Endometrium (tissue), 2 donors: Measurements from ENCODE around the gene CES2.

Source experiments
- FAIRE-seq: peaks from 2 replicates; lab custom pipeline; 2012; peaks lifted over from hg19 to GRCh38; lab: Jason Lieb, UNC
- donor health status: control.
- donor health status: control.

CES2 gene

DNA sequence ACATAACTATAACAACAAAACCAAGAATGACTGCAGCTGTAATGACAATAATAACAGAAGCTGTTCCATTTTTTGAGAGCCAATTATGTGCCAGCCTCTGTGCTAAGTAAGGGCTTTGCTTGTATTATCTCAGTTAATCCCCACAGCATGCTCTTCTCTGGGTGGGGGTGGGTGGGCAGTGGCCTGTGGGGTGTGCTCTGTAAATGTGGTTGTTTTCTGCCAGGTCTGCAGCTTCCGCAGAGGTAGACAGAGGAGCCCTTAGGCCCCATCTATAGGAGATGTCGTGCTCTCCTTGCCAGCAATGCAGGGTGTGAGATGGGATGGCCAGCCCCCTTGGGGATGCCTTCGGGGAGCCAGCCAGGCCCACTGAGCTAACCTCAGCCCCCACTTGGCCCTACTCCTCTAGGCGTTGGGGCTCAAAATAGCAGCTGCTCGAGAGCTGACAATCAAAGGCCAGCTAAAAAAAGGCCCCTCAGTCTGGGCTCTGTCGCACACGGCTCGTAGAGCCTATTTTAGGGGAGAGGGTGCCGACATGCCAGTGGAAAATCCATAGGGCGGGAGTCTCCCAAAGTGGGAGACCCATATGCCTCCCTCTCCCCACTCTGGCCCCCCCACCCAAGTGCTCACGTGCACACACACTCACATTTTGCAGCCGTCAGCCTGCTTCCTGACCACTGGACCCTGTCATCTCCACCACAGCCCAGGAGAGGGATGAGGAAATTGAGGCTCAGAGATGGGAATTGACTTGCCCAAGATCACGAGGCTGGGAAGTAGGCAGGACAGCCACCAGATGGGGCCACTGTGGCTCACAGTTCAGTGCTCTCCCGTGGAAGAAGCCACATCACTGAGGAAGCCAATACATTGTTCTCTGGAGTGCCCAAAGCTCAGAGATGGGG is 32.4 kb upstream of the CES2 start:
- FAIRE-seq: no peak

DNA sequence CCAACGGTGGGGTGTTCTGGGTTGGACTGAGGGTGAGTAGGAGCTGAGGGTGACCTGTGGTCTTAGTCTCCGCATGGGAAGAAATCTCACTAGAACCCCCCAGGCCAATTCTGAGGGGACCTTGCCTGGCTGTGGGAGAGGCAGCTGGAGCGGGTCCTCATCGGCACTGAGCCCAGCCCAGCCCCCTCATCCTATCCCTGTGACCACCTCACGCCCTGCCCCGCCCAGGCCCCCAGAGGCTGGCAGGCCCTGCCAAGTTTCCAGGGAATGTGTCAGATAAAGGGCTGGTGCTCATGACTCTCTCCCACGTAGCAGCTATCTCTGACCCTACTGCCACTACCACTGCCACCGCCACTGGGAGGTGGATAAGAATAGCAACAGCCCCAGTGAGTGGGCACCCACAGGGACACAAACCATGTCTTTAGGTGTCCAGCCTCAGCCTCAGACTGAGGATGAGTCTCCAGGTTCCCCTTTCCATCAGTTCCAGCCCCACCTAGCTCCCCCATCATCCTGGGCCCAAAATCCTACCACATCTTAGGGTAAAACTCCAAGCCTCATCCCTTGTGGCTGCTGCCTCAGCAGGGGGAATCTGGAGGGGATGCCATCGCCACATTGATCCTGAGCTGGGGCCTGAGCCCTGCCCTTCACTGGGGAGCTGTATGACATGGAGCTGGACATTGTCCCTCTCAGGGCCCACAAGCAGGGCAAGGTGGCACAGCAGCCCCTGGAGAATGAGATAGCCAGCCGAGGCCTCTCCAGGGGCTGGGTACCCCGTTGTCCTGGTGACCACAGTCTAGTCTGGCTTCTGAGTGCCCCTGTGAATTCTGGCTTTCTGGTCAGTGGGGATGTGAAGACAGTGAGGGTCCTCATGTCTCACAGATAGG is 31.5 kb upstream of the CES2 start:
- no peak for FAIRE-seq

DNA sequence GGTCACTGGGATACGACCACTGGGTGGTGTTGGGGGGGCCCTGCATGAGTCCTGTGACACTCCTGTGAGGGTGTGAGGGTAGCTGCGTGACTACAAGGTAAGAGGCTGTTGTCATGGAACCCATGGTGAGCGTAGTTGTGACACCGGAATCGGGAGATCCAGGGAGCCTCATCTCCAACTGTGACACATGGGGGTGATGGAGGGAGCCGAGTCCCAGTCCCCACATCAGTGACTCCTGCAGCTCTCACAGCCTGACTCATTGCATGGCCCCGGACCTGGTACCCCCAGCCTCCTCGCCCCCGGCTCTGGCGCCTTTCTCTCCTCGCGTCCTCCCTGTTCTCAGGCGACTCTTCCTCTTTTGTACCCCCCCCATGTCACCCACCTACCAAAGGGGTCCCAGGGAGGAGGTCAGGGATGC is 30.9 kb upstream of the CES2 start:
- FAIRE-seq: no peak

DNA sequence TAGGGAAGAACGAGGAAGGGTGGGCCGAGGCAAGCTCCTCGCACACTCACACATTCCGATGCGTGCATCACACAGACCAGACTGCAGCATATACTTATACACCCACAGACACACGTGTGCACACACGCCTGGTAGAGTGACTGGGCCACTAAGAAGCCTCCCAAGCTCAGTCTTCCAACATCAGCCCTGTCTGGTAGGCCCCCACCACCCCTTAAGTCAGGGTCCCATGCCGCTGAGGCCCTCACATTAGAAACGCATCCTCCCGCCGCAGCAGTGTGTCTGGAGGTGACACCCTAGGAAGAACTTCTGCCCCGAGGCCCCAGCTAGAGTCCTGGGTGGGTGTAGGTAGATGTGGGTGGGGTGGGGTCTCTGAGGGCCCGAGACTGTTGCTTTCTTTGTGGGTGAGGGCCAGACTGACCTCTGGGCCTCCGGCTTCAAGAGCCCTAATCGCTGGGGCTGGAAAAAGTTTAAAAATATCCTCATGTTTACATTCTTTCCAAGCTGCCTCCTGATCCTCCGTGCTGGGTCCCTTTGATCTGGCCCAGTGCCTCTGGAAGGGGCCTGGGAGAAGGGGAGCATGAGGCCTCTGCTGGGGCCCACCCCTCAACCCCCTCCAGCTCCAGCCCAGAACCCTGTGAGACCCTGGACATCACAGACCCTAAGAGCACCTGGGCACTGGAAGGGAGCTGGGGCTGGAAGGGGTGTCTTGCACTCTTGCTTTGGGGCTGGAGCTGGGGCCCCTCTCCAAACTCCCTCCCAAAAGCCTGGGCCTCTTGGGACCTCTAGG is 30.3 kb upstream of the CES2 start:
- FAIRE-seq: no peak

DNA sequence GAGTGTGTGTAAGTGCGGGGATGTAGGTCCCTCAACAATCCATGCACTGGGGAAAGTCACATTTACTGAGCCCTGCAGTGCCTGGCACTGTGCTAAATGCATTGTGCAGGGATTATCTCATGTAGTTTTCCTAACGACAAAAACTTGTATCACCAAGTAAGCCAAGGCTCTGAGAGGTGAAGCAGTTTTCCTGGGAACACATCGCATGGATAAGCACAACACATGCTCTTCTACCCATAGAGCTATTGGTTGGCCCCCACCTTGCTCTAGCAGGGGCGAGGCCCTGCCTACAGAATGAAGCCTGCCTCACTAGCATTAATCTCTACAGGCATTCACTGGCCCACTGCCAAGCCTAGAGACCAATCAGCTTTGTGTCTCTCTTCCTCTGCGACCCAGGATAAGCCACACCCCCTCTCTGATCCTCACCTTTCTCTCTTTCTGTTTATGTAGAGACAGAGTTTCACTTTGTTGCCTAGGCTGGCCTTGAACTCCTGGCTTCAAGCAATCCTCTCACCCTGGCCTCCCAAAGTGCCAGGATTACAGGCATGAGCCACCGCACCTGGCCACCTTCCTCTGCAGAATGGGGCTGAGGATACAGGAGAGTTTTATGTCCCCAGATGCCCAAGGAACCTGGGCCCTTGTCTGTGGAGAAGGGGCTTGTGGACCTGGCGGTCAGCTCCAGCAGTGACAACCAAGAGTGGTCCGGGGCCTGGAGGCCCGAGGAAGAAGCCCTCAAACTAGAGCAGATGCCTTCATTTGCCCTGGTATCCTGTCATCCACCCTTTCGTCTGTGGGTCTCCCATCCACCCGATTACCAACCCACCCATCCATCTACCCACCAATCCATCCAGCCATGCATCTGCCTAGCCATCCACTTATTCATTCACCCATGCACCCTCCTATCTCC is 29.4 kb upstream of the CES2 start:
- no peak for FAIRE-seq

DNA sequence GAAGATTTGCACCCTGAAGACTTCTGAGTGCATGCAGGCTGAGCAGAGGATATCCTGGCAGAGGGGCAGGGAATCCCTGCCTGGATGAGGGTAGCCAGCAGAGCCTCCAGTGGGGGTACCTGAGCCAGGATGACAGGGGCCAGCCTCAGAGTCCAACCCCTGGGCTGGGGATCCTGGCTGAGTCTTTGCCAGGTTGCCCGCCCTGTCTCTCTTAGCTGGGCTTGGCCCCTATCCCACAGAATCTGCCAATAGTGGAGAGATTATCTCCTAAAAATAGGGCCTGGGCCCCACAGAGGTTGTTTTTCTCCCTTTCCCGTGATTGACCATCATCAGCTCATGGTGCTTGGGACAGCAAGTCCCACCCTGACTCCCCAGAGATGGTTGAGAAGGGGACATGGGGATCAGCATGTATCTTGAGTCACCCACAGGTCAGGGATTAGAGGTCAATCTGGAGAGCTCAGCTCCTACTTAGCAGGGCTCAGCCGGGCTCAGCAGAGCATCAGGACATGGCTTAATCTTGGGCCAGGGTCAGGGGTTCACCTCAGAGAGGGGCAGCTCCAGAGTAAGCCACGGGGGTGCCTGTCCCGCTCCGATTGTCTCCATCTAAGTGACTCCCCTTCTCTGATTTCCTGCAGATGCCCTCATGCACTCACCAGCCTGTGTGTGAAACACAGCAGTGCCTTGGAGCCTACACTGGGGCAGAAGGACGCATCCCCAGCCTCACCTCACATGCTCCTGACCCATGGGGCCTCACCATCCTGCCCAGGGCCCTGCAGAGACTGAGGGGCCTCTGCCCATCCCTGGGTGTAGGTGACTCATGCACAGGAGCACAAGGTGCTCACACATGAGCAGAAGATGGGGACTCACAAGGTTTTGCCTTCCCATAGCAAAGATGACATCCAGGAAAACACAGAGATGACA is 28.1 kb upstream of the CES2 start:
- no peak for FAIRE-seq

DNA sequence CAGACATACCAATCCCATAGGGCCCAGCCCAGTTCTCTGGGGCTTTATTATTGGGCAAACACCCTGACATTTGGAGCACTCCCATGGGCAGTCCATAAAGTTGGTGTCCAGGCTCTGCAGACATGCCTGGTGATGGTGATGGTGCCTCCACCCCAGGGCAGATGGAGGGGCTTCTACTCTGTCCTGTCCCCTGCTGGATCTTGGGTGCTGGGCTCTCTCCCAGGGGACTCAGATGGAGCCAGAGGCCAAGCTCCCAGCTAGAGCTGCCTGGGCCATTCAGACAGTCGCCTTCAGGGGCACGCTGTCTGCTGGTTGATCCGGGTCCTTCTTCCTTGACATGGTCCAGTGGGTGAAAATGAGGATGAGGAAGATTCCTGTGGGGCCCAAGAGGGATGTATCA is 27.2 kb upstream of the CES2 start:
- FAIRE-seq: no peak

DNA sequence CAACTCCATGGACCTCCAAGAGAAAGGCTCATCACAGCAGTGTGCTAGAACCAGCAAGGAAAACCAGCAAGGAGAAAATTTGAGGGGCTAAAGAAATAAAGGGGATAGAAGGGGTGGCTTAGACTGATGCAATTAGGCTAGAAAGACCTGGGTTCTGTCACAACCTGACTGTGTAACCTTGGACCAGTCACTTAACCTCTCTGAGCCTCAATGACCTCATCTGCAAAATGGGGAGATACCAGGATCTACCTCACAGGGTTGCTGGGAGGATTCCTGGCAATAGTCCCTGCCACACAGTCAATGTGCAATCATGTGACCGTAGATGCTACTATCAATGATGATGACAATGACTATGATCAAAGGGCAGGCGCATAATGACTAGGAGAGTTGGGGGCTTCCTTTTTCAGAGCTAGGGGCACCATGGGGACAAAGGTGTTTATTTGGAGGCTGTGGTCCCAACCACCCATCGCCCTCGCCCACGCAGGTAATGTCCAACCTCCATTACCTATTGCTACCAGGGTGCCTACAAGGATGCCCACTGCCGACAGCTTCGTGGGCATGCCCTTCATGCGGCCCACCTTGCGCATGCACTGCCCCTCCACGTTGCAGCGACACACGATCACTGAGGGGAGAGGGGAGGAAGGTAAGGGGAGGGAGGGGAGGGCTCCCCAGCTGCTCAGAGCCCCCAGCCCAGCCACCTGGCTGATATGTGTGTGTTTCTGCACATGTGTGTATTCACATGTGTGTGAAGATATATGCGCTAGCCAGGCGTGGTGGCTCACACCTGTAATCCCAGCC is 26.4 kb upstream of the CES2 start:
- FAIRE-seq: no peak

DNA sequence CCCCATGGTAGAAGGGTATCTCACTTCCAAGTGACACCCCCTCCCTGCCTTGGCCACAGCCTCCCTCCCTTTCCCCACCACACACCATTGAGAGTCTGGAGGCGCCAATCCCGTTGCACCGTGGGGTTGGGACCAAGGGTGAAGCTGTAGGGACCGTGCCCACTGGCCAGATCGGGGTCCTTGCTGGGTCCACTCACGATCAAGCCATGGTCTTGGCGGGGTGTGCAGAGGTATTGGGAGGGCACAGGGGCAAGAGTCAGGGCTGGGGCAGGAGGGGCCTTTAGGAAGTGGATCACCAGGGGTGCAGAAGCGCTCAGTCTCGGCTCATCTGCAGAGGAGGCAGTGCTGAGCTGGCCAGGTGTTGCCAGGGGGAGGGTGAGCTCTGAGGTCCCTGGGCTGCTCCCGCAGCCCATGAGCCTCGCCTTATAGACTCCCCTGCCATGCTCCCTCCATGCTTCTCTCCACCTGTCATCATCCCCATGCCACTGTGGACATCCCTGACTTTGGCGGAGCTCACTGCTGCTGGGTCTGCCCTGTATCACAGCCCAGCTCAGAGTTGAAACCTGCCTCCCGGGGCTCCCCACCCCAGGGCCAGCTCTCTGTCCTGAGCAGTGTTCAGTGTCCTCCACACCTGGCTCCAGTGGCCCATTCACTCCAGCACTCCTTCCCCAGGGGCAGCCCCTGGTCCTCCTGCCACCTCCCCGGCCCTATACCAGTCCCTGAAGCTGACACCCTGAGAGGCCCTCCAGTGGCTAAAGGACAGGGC is 25.0 kb upstream of the CES2 start:
- no peak for FAIRE-seq

DNA sequence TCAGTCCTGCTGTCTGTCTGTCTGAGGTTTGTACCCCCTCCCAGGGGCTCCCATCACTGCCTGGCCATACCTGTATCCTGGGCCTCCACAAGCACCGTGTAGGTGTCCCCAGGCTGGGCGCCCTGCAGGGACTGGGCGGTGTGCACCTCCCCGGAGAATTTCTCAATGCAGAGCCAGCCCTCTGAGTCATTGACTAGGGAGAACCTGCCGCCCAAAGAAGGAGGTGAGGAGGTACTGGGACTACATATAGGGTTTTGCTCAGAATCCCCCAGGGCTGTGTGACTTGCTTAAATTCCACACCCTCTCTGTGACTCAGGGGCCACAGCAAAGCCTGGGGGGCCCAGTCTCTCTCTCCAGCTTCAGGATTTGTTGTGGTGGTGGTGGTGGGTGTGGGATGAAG is 24.2 kb upstream of the CES2 start:
- no peak for FAIRE-seq

DNA sequence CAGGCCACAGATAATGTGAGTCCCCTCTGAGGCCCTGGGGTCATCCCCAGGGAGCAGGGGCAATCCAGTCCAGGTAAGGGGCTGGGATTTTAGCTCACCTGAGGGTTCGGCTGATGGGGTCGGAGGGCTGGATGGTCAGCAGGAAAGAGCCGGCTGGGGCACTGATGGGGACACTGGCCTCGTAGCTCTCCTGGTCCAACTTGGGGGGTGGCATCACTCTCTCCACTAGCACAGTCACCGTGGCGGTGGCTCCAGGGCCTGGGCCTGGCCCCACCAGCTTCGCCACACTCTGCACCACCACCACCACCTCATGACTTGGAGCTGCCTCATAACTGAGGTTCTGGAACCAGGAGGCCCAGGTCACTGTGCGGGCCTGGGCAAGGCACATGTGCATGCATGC is 23.5 kb upstream of the CES2 start:
- FAIRE-seq: no peak

DNA sequence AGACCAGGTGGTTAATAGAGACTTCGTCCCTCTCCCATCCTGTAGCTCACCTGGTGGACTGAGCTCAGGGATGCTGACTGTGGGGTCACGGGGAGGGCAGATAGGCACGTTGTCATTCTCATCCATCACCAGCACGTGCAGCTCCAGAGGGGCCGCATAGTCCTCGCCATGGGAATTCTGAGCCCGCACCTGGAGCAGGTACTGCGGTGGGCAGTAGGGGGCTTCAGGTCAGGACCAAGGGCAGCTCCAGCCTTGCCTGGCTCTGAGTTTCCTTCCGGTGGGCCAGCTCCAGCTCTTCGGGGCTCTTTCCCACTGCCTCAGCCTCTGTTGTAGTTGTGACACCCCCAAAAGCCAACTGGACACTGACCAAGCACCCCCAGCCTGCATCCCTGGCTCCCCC is 22.2 kb upstream of the CES2 start:
- no peak for FAIRE-seq

DNA sequence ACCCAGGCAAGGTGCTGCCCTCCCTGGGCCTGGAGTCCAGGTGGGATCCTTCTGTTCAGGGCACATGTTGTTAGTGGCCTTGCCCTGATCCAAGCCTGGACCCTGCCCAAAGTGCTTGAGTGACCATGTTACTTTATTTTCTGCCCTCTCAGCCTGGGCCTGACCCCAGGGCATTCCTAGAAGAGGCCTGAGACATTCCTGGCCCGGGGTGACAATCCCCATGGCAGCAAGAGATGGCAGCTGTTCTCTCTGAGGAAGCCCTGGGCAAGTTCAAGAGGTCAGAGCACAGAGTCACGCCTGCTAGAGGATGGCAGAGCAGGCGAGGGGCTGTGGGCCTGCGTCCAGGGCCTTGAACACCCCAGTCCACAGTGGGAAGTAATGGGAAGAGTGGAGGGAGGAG is 21.6 kb upstream of the CES2 start:
- no peak for FAIRE-seq

DNA sequence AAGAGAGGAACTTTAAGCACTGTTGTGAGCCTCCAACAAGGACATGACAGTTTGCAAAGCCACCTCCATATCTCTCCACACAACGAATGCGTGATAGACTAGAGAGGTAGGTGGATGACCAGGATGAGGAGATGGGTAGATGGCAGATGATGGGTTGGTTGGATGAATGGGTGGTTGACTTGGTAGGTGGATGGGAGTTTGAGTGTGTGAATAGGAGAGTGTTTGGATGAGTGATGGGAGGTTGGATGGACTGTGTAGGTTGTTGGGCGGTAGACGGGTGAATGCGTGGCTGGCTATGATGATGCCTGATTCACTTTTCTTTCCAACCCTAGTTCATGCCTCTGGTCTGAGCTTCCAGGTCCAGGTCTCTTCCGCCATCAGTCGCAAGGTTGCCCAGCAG is 20.8 kb upstream of the CES2 start:
- no peak for FAIRE-seq

DNA sequence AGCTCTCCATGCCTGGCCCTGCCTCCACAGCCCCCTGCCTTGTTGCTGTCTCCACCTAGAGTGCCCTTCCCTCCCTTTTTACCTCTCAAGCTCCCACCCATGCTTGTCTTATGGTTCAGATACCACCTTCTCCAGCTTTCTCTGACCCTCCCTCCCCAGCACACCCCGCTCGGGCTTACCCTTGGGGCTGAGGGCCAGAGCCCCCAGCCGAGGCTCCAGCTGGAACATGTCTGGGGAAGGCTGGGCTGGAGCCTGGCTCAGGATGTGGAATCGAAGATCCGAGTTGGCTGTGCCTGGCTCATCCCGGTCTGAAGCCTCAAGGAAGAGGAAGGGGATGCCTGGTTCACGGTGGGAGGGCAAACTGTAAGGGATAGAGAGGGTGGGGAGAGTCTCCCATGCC is 20.3 kb upstream of the CES2 start:
- FAIRE-seq: no peak

DNA sequence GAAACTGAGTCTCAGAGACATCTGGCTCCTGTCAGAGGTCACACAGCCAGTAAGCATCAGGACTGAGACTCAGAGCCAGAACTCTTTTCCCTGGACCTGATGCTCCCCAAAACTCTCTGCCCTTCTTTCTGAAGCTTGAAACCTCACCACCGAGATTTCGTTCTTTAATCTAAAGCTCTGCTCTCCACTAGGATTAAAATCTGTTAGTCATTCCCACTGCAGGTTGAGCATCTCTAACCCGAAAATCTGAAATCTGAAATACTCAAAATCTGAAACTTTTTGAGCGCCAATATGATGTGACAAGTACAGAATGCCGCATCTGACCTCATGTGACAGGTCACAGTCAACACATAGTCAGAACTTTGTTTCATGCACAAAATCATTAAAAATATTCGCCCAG is 18.8 kb upstream of the CES2 start:
- FAIRE-seq: no peak

DNA sequence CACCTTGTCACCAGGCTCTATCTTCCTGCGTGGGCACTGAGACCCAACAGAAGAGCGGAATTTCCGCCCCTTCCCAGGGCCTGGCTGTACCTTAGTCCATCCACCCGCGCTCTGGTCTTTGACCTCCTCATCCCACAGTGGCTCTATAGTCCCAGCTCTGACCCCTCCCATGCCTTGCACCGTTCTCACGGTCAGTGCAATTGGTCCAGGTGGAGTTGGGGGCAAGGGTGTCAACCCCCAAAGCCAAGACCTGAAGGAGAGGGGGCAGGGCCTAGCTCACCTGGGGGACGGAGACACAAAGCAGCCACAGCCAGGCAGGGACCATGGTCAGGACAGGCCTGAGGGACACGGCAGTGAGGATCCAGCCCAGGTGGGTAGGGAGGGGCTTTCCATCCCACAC is 17.6 kb upstream of the CES2 start:
- FAIRE-seq: no peak

DNA sequence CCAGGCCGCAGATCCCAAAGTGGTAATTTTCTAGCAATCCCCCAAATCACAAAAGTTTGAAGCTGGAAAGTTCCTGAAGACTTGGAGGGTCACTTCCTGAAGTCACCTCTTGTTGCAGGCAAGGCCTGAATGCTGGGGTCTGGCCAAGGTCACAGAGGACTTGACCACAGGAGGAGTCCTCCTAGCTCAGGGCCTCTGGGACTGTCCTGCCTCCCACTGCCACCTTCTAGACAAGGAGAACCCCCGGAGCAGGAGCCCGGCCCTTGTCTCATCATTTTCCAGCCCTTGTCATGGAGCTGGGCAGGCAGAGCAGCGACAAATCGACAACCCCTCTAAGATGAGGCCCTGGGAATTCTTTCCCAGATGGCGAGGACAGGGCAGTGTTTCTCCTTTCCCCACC is 17.0 kb upstream of the CES2 start:
- FAIRE-seq: no peak
